HG03342 (cell line): ENCODE results near the gene EPM2A.
"Not testable (repeated sequence)": the region's sequence is repeated elsewhere in the genome, so short reads cannot be mapped to it uniquely, and the experiment has no call there.

Experiments
- ATAC-seq: cut with Tn5 transposase; IDR thresholded peaks from one replicate; pipeline ENCODE4 v1.9.1; 2021; ENCODE audit warnings: mild to moderate bottlenecking, moderate library complexity; ENCODE audit not compliant: unreplicated experiment

The EPM2A gene

DNA sequence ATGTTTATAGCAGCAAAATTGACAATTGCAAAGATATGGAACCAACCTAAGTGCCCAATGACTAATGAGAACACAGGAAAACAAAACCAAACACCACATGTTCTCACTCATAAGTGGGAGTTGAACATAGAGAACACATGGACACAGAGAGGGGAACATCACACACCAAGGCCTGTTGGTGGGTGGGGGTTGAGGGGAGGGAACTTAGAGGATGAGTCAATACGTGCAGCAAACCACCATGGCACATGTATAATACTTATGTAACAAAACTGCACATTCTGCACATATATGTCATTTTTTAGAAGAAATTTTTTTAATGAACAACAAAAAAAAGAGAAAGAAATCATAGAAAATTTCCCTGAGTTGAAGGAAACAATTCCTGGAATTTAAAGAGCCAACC is 3.9 kb downstream of the EPM2A start:
- no peak for ATAC-seq

GRCh38 chr6:145729887-145730286 is 5.4 kb downstream of the EPM2A start:
- no peak for ATAC-seq

GRCh38 chr6:145728444-145729385 is 6.6 kb downstream of the EPM2A start:
- ATAC-seq: no peak

DNA sequence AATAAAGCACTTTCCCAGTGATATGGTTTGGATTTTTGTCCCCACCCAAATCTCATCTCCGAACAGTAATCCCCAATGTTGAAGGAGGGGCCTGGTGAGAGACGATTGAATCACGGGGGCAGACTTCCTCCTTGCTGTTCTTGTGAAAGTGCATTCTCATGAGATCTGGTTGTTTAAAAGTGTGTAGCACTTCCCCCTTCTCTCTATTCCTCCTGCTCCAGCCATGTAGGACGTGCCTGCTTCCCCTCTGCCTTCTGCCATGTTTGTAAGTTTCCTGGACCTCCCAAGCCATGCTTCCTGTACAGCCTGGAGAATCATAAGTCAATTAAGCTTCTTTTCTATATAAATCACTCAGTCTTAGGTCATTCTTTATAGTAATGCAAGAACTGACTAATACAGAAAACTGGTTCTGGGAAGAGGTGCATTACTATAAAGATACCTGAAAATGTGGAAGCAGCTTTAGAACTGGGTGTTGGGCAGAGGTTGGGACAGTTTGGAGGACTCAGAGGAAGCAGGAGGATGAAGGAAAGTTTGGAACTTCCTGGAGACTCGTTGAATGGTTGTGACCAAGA is 7.4 kb downstream of the EPM2A start:
- no peak for ATAC-seq

GRCh38 chr6:145725570-145725969 is 9.8 kb downstream of the EPM2A start:
- ATAC-seq: no peak

- ATAC-seq: no peak
Measured at GRCh38 chr6:145723646-145724045, 11.7 kb downstream of the EPM2A start.

DNA sequence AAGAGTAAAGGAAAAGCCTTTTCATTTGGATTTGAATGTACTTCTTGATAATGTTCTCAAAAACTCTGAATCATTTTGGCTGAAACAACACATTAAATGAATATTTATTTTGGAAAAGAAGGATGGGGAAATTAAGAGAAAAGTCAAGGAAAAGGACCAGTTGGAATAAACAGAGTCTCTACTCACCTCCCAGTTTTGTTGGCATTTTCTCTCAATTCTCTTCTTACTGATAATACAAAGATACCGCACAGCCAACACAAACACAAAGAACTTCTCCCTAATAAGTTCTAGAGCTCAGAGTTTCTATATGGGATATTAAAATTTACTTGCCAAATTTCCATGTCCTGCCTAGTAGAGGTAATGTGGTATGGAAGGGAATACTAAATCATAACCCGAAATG is 13.1 kb downstream of the EPM2A start:
- ATAC-seq: no peak

GRCh38 chr6:145721144-145721543 is 14.2 kb downstream of the EPM2A start:
- no peak for ATAC-seq

DNA sequence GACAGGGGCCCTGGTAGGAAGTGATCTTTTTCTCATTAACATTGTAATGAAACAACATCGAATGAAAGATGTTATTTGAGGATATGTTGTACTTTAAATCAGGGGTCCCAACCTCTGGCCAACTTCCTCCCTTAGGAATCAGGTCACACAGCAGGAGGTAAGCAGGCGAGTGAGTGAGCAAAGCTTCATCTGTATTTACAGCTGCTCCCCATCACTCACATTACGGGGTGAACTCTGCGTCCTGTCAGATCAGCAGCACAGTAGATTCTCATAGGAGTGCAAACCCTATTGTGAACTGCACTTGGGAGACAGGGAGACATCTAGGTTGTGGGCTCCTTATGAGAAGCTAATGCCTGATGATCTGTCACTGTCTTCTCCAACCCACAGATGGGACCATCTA is 19.9 kb downstream of the EPM2A start:
- no peak for ATAC-seq

- no peak for ATAC-seq
Measured at GRCh38 chr6:145714731-145715130, 20.6 kb downstream of the EPM2A start.

GRCh38 chr6:145713773-145714172 is 21.5 kb downstream of the EPM2A start:
- ATAC-seq: no peak

- ATAC-seq: no peak
Measured at GRCh38 chr6:145711372-145711771, 23.9 kb downstream of the EPM2A start.

GRCh38 chr6:145707397-145707796 is 27.9 kb downstream of the EPM2A start:
- no peak for ATAC-seq

- no peak for ATAC-seq
Measured at GRCh38 chr6:145705561-145705960, 29.8 kb downstream of the EPM2A start.

- no peak for ATAC-seq
Measured at GRCh38 chr6:145704143-145704781, 31.1 kb downstream of the EPM2A start.

GRCh38 chr6:145699462-145699861 is 35.9 kb downstream of the EPM2A start:
- ATAC-seq: no peak

GRCh38 chr6:145697401-145697800 is 37.9 kb downstream of the EPM2A start:
- not testable (repeated sequence) for ATAC-seq

DNA sequence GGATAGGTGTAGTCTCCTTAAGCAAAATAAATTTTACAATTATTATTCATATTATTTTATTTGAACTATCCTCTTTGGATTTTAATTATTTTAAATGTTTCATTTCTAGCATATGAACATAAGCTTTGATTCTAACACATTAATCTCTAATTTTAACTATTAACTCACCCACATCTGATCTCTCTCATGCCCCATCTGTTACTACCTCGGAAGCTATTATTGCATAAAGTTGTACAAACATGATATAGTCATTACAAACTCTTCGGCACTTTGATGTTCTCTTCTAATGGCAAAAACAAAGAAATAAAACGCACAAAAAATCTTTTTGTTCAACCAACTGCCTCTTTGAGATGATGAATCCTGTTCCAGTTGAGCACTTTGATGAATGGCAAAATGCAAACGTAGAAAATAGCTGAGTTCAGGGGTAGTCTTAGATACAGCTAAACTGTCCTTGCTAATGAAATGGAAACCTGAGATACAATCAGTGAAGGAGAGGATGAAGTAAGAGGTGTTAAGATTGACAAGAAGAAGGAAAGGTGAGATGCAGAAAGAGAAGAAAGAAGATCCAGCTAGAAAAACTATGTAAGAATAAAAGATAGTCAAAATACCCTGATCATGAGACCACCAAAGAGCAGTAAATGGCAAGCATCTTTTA is 41.1 kb downstream of the EPM2A start:
- no peak for ATAC-seq

GRCh38 chr6:145690969-145691368 is 44.4 kb downstream of the EPM2A start:
- no peak for ATAC-seq

DNA sequence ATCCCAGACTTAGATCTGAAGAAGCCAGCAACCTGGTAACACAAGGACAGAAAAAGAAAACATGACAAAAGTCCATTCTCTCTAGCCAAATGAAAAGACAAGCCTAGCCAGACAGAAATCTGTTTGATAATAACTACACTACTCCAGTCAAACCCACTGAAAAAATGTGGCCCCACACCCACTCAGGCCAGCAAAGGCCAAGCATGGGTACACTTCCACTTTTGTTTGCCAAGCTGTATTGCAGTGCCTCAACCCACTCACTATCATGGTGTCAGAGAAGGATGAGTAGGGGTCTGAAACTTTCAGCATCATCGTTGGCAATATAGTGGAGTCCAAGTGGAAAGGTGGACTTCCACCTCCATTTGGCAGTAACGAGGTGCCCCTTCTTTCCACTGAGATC is 45.8 kb downstream of the EPM2A start:
- ATAC-seq: no peak

GRCh38 chr6:145688493-145688905 is 46.8 kb downstream of the EPM2A start:
- ATAC-seq: no peak
